HG03097 (cell line): ENCODE measurements around the gene PACS1.
"Not testable (repeated sequence)": the region's sequence is repeated elsewhere in the genome, so short reads cannot be mapped to it uniquely, and the experiment has no call there.

Source experiments
- ATAC-seq: cut with Tn5 transposase; IDR thresholded peaks from one replicate; pipeline ENCODE4 v1.9.1; 2021; ENCODE audit not compliant: unreplicated experiment, low FRiP score

Gene PACS1

GRCh38 chr11:66069715-66070603, at the start of gene PACS1:
Gene PACS1, plus strand, starts transcription at chr11:66070272. Its CDS starts 215 bp downstream, at chr11:66070487.
- ATAC-seq = peak; percentile 34

DNA sequence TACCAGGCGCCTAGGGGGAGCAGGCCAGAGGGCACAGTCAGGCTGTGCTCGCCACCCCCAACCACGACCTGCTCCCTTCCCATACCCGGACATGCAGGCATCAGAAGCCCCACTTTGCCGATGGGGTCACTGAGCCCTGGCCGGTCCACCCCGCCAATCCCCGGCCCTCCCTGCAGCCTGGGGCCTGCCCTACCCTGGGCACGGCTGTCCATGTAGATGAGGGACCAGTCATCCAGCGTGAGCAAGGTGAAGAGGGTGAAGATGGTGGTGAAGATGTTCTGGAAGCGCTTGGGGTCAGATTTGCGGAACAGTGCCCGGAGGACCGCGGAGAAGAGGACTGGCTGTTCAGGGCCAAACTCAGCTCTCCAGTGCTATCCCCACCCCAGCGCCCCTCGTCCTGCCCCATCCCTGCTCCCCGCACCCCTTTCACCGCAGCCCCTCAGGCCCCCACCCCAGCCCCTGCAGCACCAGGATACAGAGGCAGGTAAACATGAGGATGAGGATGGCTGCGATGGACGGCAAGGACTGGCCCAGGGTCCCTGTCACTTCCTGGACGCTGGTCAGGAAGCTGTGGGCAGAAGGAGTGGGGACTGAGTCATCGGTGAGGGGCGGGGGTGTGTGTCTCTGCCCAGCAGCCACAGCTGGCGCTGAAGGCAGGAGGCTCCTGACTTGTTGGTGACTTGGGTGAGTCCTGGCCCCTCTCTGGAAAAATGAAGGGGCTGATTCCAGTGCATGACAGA, 49.3 kb upstream of the PACS1 start:
- ATAC-seq = no peak

GRCh38 chr11:66022401-66023185, 47.5 kb upstream of the PACS1 start:
- ATAC-seq = no peak

GRCh38 chr11:66023186-66023440, 47.0 kb upstream of the PACS1 start:
- not testable (repeated sequence) for ATAC-seq

- ATAC-seq = no peak
Measured at GRCh38 chr11:66026017-66026529, 44.0 kb upstream of the PACS1 start, which contains the start of gene CATSPER1. Gene CATSPER1, minus strand, starts transcription at chr11:66026479. Its CDS starts 100 bp downstream, at chr11:66026379.

- ATAC-seq = no peak
Measured at GRCh38 chr11:66032957-66033735, 36.9 kb upstream of the PACS1 start.

DNA sequence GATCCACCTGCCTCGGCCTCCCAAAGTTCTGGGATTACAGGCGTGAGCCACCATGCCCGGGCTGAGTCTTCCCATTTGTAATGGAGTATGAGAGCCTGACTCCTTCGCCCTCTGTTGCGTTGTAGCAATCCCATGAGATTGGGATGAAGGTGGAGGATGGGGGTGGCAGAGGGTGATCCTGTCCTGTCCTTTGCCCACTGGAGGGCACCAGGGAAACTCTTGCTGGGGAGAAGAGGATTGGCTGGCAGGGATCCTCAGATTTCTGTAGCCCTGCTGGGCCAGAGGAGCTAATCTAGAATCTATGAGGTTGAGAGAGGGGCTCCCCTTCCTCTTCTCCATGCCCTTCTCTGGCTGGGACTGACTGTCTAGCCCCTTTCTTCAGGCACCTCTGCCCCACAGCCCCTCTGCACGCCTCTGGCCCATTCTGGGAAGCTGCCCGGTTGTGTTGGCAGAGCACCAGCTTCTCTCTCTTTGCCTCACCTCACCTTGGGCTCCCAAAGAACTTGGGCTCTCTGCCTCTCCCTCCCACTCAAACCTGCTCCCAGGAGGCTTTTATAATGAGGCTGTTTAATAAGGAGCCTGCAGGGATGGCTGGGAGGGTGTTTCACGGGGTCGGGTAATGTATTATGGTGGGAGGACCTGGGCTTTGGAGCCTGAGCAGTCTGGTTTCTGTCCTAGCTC, 34.3 kb upstream of the PACS1 start:
- ATAC-seq = no peak

- ATAC-seq = no peak
Measured at GRCh38 chr11:66036334-66036710, 33.8 kb upstream of the PACS1 start.

DNA sequence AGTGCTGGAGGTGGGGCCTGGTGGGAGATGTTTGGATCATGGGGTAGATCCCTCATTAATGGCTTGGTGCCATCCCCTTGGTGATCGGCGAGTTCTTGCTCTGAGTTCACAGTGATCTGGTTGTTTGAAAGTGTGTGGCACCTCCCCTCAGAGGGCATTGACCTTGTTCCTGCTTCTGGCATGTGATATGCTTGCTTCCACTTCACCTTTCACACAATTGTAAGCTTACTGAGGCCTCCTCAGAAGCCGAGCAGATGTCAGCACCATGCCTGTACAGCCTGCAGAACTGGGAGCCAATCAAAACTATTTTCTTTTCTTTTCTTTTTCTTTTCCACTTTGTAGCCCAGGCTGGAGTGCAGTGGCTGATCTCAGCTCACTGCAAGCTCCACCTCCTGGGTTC, 32.7 kb upstream of the PACS1 start:
- ATAC-seq = no peak

DNA sequence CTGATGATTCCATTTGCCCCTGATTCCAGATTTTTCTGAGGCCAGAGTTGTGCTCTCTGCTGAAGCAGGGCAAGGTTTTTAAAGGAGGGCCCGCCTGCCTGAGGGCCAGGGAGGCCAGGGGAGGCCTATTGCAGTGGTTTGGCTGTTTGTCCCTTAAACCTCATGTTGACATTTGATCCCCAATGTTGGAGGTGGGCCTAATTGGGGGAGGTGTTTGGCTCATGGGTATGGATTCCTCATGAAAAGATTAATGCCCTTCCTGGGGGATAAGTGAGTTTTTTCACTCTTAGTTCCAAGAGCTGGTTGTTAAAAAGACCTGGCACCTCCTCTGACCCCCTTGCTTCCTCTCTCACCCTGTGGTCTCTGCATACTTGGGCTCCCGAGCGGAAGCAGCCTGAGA, 30.3 kb upstream of the PACS1 start:
- ATAC-seq = no peak

- no peak for ATAC-seq
Measured at GRCh38 chr11:66042227-66042995, 27.7 kb upstream of the PACS1 start.

- ATAC-seq = no peak
Measured at GRCh38 chr11:66042996-66043906, 26.8 kb upstream of the PACS1 start.

DNA sequence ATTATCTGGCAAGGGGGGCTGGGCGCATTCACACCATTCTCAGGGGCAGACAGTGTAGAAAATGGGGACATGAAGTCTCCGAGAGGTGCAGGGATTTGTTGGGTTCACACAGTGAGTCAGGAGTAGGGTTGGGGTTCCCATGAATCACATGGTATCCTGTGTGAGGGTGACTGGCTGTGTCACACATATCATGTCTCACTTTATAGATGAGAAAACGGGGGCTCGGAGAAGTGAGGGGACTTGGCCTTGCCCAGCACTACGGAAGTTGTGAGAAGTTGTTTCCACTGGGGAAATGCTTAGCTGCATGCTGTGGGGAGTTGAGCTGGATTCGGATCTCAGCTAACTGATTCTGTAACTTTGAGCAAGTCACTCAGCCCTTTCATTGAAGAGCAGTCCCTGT, 25.3 kb upstream of the PACS1 start:
- ATAC-seq = no peak

DNA sequence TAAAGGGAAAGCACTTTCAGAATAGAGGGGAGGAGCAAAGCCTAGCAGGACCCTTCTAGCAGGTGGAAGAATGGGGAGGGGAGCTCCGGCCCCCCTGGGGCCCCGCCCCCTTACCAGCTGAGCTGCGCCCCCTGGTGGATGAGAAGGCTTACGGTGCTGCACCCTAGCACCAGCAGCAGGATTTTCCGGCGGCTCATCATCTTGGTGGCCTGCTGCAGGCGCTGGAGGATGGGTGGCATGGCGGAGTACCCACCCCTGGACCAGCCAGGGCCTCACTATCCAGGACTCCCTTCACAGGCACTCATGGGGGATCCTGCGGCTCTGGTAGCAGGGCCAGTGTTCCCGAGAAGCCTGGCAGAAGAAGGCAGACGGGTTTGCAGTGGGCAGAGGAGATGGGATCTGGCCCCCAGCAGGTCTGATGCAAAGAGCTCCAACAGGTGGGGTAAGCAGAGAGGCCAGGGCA, 24.9 kb upstream of the PACS1 start:
- ATAC-seq = peak; percentile 64

GRCh38 chr11:66046901-66047300, 23.2 kb upstream of the PACS1 start:
- ATAC-seq = no peak

- no peak for ATAC-seq
Measured at GRCh38 chr11:66047541-66048365, 22.3 kb upstream of the PACS1 start.
